Stimulated activated CD8-positive, alpha-beta memory T cell treated with anti-CD3 and anti-CD28 coated beads, Interleukin-12 subunit alpha, Interleukin-12 subunit beta, amount 100 ng/mL, for 24 hours (primary cell): Measurements from ENCODE around the gene ARHGEF4.

Experiments
- DNase-seq: peaks from one replicate; pipeline ENCODE4 v3.0.0-alpha.2; 2020; ENCODE audit errors: extremely low read depth

The ARHGEF4 gene

DNA sequence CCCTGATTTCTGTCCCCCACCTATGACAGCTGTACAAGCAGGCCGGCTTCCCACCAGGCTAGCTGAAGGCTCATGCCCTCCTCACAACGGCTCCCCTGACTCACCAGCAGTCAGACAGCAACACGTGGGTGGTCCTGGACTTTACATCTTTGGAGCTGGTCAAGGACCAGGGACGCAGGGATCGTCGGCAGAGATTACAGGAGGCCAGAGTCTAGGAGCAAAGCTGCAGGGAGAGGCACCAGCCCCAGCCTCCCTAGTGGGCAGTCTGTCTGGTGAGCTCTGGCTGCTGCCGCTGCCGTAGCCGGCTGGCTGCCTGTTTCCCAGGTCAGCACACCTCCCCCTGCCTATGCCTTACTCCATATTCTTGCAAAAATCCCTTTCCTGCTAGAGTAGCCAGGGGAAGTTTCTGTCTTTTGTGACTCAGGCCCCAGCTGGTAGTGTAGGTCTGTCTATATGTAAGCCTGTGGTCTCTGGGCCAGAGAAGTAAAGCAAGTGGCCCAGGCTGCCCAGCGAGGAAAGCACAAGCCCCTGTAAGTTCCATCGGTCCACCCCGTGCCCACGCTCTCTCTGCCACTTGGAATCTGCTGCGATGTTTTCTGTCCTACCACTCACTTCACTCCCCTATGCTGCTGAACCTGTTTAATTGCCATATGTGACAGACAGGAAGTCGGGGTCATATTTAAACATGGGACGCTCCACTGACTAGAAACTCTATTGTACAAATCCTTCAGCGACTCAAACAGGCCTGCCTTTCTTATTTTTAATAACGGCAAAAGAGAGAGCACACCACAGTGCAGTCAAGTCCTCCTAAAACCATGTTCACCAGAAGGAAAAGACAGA lies 2.4 kb upstream of the ARHGEF4 start:
- no peak for DNase-seq

DNA sequence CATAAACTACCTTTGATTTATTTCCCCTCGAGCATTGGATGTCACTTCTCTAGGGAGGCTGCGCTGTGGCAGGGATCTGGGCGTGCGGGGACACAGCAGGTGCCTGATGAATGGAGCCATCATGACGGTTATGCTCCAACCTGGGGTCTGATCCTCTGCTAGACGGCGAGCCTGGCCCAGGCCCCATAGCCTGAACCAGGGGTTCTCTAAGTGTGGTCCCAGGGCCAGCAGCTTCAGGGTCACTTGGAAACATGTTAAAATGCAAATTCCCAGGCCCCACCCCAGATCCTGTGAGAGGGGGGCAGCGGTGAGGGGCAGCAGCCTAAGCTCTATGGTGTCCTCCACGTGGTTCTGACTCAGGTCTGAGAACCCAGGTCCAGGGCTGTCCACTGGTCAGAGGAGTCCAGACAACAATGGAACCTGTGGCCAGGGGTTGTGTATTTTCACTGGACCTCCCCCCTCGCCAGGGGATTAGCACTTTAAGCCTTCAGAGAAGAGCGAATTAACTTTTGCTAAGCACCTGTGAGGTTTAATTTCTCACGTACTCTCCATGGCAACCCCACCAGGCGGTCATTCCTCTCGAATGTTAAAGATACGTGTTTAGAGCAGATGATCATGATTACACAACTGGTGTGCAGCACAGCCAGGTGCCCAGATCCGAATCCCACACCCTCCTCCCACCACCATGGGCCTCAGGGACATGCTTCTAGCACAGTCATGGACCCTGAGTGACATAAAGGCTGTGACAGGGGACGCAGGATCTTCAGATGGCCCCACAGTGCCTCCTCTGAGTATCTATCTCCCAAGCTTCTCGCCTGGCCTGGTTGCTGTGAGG lies 1.6 kb upstream of the ARHGEF4 start:
- DNase-seq: no peak

DNA sequence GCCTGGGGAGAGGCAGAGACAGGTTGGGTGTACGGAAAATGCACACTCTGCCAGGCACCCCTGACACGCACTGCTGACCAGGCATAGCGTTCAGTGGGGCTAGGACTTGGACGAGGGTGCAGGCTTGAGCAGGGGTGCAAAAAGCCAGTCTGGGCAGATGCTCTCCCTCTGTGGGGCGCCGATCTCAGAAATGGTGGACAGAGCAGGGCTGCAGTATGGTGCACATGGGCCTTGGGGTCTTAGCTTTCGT lies 1.0 kb upstream of the ARHGEF4 start:
- DNase-seq: no peak

DNA sequence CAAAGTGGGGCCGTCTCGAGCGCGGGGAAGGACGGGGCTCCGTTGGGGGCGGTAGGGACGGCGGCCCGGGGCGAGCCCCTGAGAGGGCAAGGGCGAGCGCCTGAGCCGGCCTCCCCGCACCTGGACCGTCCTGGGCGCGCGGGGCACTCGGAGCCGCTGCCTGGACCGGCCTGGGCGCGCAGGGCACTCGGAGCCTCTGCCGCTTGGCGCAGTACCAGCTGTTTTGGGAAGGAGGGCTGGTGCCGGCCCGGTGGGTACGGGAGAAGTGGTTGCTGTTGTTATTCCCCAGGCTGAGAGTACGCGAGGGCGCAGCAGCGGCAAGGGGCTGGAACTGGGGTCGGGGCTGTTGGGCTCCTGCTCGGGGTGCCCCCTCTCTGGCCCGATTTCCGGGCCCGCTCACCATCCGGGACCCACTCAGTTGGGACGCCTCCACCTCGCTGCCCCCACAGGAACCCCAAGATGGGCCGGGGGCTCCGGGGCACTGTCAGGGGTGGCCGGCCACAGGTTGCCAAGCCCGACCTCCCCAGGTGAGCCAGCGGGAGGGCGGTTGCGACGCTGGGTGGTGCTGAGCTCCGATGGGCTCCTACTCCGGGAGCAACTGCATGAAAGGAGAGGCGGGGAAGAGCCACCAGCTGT lies 579 bp downstream of the ARHGEF4 start:
- no peak for DNase-seq

DNA sequence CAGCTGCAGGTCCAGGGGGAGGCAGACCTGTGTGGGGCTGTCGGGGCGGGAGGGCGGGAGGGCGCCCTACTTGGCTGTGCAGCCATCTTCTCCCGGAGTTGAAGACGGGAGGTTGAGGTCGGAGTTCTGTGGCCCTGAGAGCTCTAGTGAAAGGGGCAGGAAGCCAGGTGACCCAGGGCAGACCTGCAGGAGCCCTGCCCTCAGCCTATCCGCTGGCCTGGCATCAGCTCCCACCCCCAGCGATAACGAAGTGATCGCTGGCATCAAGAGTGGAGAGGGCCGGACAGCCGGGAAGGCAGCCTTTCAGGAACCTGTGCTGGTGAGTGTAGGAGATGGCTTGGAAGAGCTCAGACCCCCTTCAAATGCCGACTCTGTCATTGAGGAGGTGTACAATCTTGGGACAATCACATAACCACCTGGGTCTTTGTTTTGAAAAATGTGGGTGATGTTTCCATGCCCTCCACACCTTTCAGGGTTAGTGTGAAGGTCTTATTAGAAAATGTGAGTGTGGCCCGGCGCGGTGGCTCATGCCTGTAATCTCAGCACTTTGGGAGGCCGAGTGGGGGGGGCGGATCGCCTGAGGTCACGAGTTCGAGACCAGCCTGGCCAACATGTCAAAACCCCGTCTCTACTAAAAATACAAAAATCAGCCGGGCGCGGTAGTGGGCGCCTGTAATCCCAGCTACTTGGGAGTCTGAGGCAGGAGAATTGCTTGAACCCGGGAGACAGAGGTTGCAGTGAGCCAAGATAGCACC lies 1.3 kb downstream of the ARHGEF4 start:
- no peak for DNase-seq

DNA sequence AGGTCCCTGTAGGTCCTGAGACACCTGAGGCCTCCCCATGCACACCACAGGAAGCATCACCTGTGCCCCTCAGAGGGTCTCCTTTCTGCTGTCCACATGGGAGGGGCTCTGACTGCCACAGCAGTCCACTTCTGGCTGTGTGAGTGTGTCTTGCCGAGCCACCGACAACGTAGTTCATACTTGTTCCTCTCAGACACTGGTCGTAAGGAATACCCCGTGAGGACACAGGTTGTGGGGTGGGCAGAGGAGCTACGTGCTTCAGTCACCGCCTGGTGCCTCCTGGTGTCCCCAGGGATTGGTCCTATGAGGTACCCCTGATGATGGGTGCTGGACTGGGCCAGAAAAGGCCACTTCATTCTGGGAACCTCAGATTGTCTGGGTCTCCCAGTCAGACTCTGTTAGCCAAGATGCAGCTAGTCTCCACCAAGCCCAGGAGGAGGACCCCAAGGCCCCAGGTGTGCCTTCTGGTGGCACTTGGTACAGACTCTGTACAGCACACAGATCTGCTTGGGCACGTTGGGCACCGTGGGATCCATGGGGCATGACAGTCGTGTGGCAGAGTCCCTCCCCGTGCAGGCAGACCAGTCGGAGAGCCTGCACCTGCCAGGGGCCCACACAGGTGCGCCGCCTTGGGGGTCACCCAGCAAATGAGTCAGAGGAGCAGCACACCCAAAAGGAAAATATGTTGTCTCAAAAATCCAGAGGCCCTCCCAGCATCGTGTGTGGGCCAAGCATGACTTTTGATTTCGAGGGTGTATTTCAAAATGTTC lies 2.5 kb downstream of the ARHGEF4 start:
- no peak for DNase-seq

DNA sequence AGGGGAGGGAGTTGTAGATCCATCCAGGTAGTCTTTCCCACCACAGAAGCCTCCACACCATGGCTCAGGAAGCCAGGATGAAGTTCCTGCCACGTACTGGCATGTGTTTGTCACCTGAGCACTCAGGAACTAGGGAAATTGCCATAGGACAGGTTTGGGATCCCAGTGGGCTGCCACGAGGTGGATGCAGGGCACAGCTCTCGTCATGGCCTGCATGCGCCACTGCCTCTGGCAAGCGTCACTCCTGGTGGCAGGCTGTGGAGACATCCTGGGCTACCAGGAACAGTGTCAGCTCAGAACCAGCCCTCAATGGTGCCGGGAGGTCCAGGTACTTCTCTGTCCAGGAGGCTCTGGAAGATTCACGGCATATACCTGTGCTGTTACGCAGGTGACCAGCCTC lies 3.8 kb downstream of the ARHGEF4 start:
- no peak for DNase-seq

DNA sequence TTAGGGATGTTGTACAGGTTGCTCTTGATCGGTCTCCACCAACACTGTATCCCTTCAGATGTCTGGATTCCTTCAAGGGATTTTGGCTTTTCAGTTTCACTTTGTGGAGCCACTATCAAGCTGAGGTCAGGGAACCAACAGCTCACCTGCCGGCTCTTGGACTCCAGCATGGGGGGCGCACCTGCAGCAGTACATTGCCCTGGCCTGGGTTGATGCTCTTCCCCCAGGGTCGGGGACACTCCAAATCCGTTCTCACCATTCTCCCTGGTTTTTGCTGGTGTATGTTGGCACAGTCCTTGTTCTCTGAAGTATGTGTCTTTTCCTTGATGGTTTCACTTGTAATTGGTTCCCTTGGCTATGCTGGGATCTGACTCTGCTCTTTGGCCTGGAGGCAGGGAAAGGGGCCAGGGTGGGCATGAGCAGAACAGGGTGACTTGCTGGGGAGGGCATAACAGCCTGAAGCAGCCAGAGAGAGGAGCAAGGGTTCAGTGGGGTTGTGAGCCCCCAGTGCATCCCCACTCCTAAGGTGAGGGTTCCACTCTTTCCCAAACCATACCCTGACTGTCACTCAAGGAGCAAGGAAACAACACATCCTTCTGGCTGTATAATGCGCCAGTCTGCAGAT lies 5.1 kb downstream of the ARHGEF4 start:
- DNase-seq: no peak

DNA sequence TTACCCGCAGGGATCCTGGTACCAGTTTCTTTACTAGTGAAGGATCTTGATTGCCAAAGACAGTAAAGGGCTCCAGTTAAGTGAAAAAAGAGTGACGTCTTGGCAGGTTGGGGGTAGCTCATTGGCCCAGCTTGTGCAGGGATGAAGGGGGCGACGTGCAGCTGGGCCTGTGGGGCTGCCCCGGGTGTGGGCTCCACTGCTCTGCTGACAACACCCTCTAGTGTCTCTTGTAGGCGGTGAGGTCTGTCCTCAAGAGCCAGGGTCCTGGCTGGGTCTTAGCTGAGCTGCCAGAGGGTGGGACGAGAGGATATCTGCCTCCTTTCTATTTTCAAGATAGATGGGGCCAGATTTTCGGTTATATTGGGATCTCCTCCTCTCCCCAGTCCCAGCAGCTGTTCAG lies 6.1 kb downstream of the ARHGEF4 start:
- no peak for DNase-seq

DNA sequence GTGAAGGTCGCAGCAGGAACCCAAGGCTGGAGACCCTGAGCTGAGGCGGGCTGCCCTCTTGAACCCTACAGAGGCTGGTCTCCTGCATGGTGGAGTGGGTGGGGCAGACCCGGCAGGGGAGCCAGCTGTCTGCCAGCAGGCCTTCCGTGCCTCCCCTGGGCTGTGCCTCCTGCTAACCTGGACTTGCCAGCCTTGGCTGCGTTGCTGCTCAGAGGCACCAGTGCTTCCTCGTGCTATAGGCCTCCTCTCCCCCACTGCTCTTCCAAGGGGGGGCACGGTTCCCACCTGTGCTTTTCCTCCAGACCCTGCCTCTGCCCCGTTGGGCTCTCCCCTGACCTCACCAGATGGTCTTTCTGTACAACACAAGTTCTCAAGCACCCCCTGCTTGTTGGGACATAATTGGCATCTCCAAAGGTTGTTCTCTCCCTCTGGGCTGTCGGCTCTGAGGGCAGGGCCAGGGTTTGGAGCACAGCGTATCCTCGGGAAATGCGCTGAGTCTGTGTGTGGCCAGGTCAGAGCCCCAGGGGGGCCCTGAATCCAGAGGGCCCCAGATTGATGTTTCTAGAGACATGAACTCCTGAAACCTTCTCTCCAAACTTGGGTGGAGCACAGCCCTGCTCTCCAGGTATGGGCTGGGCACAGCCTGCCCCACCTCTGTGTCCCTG lies 6.7 kb downstream of the ARHGEF4 start:
- DNase-seq: no peak

DNA sequence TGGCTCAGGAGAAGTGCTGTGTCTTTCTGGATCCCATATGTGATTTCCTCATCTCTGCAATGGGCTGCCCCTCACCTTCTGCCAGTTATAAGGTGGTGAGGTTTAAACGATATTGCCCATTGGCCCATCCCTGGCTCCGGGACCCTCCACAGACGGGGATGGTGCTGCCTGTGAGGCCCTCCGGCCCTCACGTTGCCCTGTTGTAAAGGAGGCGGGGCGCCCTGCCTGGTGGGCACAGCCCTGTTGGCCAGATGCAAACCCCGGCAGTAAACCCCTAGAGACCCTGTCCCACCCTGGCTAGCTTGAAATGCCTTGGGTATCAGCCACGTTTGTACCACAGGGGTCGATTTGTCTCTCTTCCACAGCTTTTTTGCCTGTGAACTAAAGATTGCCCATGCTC lies 7.4 kb downstream of the ARHGEF4 start:
- DNase-seq: no peak

DNA sequence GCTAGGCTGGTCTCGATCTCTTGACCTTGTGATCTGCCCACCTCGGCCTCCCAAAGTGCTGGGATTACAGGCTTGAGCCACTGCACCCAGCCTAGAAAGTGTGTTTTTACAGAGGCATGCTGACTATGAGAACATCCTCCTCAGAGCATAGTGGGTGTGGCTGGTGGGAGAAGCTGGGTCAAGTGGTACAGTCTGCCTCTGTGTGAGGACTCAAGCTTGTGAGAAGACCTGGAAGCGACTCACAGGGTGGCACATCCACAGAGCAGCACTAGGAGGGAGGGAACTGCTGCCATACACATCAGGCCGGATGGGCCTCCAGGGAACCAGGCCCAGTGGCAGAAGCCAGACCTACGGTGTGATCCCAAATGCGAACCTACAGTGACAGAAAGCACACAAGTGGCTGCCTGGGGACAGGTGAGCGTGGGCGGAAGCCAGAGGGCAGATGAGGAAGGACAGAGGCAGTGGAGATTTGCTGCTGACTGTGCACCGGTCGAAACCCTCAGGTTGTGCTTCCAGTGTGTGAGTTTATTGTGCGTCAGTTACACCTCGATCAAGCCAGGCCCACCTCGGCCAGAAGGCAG lies 8.9 kb downstream of the ARHGEF4 start:
- no peak for DNase-seq

DNA sequence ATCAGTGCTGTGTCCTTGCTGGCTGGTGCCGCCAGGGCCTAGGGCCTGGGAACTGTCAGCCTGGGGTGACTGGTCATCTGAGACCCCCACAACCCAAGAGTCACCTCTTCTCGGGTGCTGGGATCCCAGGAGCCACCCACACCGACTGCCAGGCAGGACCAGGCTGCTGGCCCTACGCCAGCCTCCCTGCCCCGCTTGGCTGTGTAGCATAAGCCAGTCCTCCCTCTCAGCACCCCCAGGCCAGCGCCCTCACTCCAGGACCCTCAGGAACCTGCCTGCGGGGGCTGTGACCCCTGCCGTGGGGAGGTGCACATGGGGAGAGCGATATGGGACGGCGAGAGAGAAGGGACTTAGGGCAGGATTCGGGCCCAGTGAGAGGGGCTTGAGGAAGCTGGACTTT lies 9.5 kb downstream of the ARHGEF4 start:
- DNase-seq: no peak

DNA sequence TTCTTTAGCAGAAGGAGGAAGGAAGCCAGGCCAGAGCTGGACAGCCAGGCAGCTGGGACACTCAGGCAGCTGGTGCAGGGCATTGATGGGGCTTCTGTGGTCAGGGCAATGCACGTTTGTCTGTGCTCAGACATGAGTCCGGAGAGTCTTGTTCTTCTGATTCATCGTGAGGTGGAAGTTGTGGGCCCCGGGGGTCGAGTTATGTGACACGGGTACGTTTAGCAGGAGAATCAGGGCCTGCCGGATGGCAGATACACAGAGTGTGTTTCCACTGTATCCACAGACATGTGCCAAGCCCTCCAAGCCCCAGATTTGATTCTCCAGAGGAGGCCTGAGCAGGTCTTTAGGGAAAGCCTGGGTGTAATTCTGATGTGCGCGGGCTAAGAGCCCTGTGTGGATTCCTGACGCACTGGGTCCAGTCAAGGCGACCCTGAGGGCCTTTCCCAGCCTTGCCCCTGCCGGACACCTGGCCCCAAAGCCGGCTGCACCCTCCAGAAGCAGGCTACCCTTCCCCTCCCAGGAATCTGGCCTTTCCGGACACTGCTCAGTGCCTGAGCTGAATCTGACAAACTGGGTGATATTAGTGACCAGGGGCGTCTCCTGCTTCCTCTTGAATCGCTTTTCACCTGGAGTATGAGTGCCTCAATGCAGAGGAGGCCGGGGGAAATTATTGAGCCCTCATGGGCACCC lies 10.1 kb downstream of the ARHGEF4 start:
- no peak for DNase-seq

DNA sequence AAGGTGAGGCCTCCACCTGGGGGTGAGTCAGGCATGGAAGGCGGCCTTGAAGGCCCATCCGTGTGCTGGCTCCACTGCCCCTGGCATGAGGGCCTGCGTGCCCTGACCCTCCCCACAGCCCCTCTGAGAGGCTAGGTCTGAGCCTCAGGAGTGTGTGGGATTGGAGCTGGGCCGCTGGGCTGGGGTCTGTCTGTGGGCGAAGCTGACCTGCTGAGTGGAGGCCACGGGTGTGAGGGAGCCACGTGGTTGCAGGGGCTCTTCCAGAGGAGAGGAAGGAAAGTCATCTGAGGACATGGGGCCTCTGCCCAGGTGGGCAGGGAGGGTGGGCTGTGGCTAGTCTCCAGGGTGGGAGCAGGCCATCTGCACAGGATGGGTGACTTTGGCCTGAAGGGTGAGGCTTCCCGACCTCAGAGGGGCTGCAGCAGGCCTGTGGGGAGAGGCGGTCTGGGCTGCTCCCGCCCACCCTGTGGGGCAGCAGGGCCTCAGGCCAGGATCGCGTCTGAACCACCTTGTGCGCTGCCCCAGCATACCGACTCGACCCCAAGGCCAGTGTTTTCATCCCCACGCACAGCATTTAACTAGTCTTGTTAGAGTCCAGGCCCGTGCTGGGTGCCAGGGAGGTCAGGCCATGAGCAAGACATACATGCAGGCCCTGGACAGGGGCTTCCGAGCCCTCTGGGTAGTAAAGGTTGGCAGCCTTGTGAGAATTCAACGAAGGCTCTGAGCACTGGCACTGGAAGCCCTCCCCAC lies 11.2 kb downstream of the ARHGEF4 start:
- no peak for DNase-seq

DNA sequence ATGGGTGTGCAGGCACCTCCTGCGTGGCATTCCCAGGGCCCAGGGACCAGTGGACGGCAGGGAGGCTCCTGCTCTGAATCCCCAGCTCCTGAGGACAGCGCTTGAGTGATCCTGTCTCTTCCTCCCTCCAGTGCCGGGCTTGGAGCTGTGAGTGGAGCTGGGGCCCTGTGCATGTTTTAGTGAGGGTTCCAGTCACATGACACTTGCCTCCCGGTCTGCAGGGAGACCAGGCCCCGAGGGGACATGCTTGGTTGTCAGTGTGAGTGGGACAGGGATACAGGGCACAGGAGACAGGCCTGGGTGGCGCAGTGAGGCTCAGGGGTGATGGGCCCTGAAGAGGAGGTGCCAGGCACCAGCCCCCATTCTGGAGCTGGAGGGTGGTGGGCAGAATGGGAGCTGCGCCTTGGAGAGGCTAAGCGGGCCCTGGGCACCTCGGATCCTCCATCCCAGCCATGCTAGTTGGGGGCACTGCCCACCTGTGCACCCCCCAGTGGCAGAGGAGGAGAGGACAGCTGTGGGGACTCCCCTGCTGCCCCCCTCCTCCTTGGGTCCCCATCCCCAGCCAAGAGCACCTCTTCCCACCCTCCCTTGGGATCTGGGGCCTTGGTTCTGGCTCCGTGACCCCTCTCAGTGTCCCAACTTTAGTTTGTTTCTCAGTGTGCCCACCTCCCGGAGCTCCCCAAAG lies 12.0 kb downstream of the ARHGEF4 start:
- DNase-seq: no peak

DNA sequence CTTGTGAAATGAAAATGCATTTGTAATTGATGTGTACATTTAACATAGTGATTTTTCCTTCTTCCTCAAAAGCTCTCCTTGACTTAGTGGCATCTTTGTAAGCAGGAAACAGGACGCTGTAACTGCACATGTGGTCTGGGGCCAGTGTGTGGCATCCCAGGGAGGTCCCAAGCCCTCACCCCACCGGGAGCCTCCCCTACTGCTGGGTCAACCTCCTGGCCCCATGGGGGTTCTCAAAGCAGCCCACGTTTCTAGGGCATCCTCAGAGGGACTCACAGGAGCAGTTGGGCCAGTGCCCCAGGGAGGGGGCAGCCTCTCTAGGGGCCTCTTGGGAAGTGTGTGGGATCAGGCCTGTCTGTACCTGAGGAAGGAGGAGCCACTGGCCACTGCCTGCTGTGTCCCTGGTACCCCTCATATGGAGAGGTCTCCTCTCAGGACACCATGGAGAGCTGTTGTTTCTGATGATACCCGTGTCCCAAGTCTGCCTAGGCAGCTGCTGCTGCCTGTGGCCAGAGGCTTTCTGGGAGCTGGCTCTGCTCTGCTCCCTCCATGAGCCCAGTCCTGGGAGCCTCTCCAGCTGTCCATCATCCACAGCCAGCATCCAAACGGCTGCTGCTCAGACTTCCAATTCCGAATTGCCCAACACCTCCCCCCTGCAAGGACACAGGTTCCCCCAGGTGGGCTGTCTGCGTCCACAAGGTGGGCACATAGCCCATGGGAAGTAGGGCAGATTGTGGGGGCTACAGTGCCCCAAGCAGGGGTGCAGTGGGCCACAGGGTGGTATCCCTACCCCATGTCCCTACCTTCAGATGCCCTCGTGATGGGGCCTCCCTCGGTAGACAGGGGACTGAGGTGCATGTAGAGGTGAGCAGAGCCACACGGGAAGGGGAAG lies 13.4 kb downstream of the ARHGEF4 start:
- DNase-seq: no peak
